Measurements from ENCODE around the gene STK39. TPM values are rescaled to one million over a fixed set of nuclear protein-coding genes. Genes with fewer than 3 reads are reported as not detected.

STK39 gene
- total and polyA plus RNA-seq, 2 of the 4 experiments (the other 2 are of a cell fraction), result 11.8 to 16.4 TPM

GRCh38 chr2:168166902-168167510 is 80.4 kb downstream of the STK39 start:
- Histone ChIP-seq H3K18ac (ENCODE audit: low read depth, low read length) (no peak overlapping the region; the same call in 1 of the 2 replicates), H3K4me2 (ENCODE audit: low read depth, low read length) (no peak overlapping the region)
- ATAC-seq (ENCODE audit: low read depth), result peak; percentile 28; the same call in 1 of the 2 replicates

More at GRCh38 chr2:168166902-168167510, 80.4 kb downstream of the STK39 start:
- peaks cover 11% of the 10 kb centered on the region for H4K20me1 ChIP-seq (ENCODE audit: insufficient read depth, low read length)
- in situ Hi-C loops (cut with MboI; ENCODE audit: low sequenced_read_pairs), result no loop called here
- H2AK9ac ChIP-seq (replicated peaks; ENCODE audit: low read depth, low read length, poor library complexity), result no peak overlapping the region
- dilution Hi-C loops (cut with HindIII; ENCODE audit: low sequenced_read_pairs, unreplicated experiment), result no loop called here
- intact Hi-C loops (cut with micrococcal nuclease), result no loop called here
- H3K9ac ChIP-seq (ENCODE audit: low read depth, low read length), result no peak overlapping the region
- H3K27ac ChIP-seq (ENCODE audit: insufficient read depth, low read length), result no peak overlapping the region
- TF ChIP-seq FOS (IDR thresholded peaks at IDR 0.05; ENCODE audit: low read depth, low read length), result no peak
- TF ChIP-seq USF2 (IDR thresholded peaks at IDR 0.05; ENCODE audit: low read depth, low read length), result no peak
- TF ChIP-seq BHLHE40 (IDR thresholded peaks at IDR 0.05; ENCODE audit: low read depth, low read length), result no peak
- no peak for TF ChIP-seq MXI1 (IDR thresholded peaks at IDR 0.05; ENCODE audit: borderline replicate concordance, low read depth, low read length)
- TF ChIP-seq RCOR1 (IDR thresholded peaks at IDR 0.05; ENCODE audit: insufficient replicate concordance, low read length), result no peak
- TF ChIP-seq RAD21 (IDR thresholded peaks at IDR 0.05; ENCODE audit: low read length), result no peak
- TF ChIP-seq MAFK (IDR thresholded peaks at IDR 0.05; ENCODE audit: low read depth, low read length), result no peak
- no peak for TF ChIP-seq ELK1 (IDR thresholded peaks at IDR 0.05; ENCODE audit: borderline replicate concordance, low read depth, low read length)
- TF ChIP-seq CTCF (conservative IDR thresholded peaks at IDR 0.05; ENCODE audit: low read depth, low read length), result no peak
- no peak for TF ChIP-seq SMC3 (IDR thresholded peaks at IDR 0.05; ENCODE audit: low read depth, low read length)
- TF ChIP-seq RFX5 (IDR thresholded peaks at IDR 0.05; ENCODE audit: low read depth, low read length), result no peak
- TF ChIP-seq CEBPB (IDR thresholded peaks at IDR 0.05; ENCODE audit: low read depth, low read length), result no peak; the same call in 1 of the 2 replicates
- no peak for TF ChIP-seq POLR2A (IDR thresholded peaks at IDR 0.05; ENCODE audit: low read depth, low read length)
- no peak for TF ChIP-seq NFE2L2 (IDR thresholded peaks at IDR 0.05; ENCODE audit: low read depth, low read length)
- H4K5ac ChIP-seq (ENCODE audit: low read depth, low read length), result no peak overlapping the region
- no peak overlapping the region for H2BK20ac ChIP-seq (ENCODE audit: low read depth, low read length)
- H2BK15ac ChIP-seq (ENCODE audit: low read depth, low read length), result no peak overlapping the region
- H2BK5ac ChIP-seq (ENCODE audit: low read depth, low read length, poor library complexity, severe bottlenecking), result no peak overlapping the region
- H3K56ac ChIP-seq (ENCODE audit: extremely low read depth, insufficient read depth, low read length), result no peak overlapping the region
- peaks cover 15% of the 10 kb centered on the region for H3K4me1 ChIP-seq (ENCODE audit: control insufficient read depth, insufficient read depth, low read length)
- H3K4ac ChIP-seq (ENCODE audit: low read depth, low read length), result no peak overlapping the region
- H3K27me3 ChIP-seq (ENCODE audit: control insufficient read depth, insufficient read depth, low read length), result no peaks in the 10 kb centered on the region
- no peak overlapping the region; the same call in 1 of the 2 replicates for H3K14ac ChIP-seq (replicated peaks; ENCODE audit: low read depth, low read length)
- BruUV-seq (replicated peaks), result no TSS peak
- H2AFZ ChIP-seq (replicated peaks; ENCODE audit: low read length, poor library complexity), result no peak overlapping the region
- ChIA-PET POLR2A (ENCODE audit: unreplicated experiment) (no interaction called here), CTCF (no interaction called here)
- no peak overlapping the region; the same call in 1 of the 2 replicates for H3K23ac ChIP-seq (ENCODE audit: low read depth, low read length)
- peaks cover 19% of the 10 kb centered on the region for H3K9me1 ChIP-seq (ENCODE audit: insufficient read depth, low read length)
- peak; percentile 78 for DNase-seq
- 0 out of 2 replicates have a peak, but pooled peaks cover 2% of the 10 kb centered on the region for H3K36me3 ChIP-seq (ENCODE audit: control insufficient read depth, insufficient read depth, low read length)
- no peak overlapping the region for H3K4me3 ChIP-seq (ENCODE audit: insufficient read depth, low read depth, low read length)
- no peak overlapping the region for H4K91ac ChIP-seq (ENCODE audit: insufficient read depth, low read depth, low read length)
- H3K79me1 ChIP-seq (ENCODE audit: low read depth in 1 of 2, low read length in 2 of 2), result peaks cover 44 to 67% of the 10 kb centered on the region in 2 experiments
- H2AK5ac ChIP-seq (ENCODE audit: low read depth, low read length), result no peak overlapping the region
- no peak overlapping the region for H2BK120ac ChIP-seq (ENCODE audit: low read depth, low read length)
- WGBS, 2 experiments (ENCODE audit: extremely low coverage in 2 of 2, insufficient read length in 1 of 2), result 100% methylated on average over 2 of the region's 7 CpGs; no CpG with 5 or more reads in 1 of the 2 experiments
- no peaks in the 10 kb centered on the region for H3K9me3 ChIP-seq (ENCODE audit: control insufficient read depth, insufficient read depth, low read length)
- H4K8ac ChIP-seq (ENCODE audit: low read depth in 2 of 2, low read length in 2 of 2), result no peak overlapping the region
